ENCODE measurements around the gene RNF115.

Gene RNF115

DNA sequence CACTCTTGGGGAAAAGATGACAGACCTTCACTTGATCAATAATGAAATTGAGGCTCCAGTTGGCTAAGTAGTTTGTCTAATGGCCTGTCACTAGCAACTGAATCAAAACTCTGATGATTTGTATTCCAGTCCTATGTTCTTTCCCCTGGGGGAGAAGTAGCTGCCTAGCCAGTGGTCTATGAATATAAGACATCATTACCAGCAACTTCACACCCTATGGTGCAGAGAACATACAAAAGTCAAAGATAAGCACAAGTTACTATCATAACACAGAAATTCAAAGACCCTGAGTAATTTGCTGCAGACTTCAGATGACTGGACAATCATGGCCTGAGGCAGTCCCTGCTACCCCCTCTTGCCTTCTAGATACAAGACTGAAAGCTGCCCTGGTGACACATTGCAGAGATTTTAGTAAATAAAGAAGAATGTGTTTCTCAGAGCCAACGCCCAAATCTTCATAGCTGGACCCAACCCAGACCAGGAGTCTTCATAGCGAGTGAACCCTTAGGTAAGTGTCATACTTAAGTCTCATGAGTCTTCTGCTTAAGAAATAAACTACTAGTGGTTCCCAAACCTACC, 117.7 kb downstream of the RNF115 start:
- DNase-seq (ENCODE audit: low spot score), result no peak
- in situ Hi-C loops (cut with MboI; ENCODE audit: low sequenced_read_pairs, unreplicated experiment), result no loop called here
- no peak for TF ChIP-seq CTCF (IDR thresholded peaks at IDR 0.05; ENCODE audit: borderline replicate concordance, control extremely low read depth, extremely low read depth, insufficient read depth, missing control alignments)

- in situ Hi-C loops (cut with MboI; ENCODE audit: low sequenced_read_pairs, unreplicated experiment), result no loop called here
- DNase-seq (ENCODE audit: low spot score), result no peak
- no peak for TF ChIP-seq CTCF (IDR thresholded peaks at IDR 0.05; ENCODE audit: borderline replicate concordance, control extremely low read depth, extremely low read depth, insufficient read depth, missing control alignments)
Observed at GRCh38 chr1:145705622-145706021, 118.3 kb downstream of the RNF115 start.

DNA sequence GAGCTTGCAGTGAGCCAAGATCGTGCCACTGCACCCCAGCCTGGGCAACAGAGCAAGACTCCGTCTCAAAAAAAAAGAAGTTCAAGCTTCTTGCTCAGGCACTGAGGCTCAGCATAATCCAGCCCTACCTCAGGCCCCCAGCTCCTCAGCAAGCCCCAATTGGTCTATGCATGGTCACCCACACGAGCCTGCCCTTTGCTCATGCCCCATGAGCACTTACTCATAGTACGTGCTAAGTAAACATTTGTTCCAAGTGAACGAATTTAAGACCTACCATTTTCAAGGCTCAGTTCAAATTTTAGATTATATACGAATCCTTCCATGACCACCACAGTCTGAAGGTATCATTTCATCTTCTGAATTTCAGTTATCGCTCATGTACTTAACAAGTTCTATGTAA, 121.1 kb downstream of the RNF115 start:
- DNase-seq (ENCODE audit: low spot score), result no peak
- in situ Hi-C loops (cut with MboI; ENCODE audit: low sequenced_read_pairs, unreplicated experiment), result no loop called here
- TF ChIP-seq CTCF (IDR thresholded peaks at IDR 0.05; ENCODE audit: borderline replicate concordance, control extremely low read depth, extremely low read depth, insufficient read depth, missing control alignments), result no peak

DNA sequence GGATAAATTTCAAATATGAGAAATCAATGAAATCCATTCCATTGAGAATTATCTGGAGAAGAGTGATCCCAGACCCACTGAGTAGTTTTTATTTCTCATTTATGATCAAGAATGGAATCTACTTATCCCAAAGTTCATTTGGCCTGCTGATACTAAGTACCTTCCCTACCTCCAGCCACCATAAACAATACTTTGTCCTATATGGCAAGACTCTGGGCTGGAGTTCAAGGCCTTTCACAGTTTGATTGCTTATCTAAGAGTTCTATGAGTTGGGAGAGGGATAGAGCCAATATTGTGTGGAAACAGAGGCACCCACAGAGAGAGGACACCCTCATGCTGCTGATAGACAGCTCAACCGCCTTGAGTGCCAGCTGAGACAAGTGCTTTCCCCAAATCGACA, 121.8 kb downstream of the RNF115 start:
- in situ Hi-C loops (cut with MboI; ENCODE audit: low sequenced_read_pairs, unreplicated experiment), result no loop called here
- TF ChIP-seq CTCF (IDR thresholded peaks at IDR 0.05; ENCODE audit: borderline replicate concordance, control extremely low read depth, extremely low read depth, insufficient read depth, missing control alignments), result no peak
- no peak for DNase-seq (ENCODE audit: low spot score)

DNA sequence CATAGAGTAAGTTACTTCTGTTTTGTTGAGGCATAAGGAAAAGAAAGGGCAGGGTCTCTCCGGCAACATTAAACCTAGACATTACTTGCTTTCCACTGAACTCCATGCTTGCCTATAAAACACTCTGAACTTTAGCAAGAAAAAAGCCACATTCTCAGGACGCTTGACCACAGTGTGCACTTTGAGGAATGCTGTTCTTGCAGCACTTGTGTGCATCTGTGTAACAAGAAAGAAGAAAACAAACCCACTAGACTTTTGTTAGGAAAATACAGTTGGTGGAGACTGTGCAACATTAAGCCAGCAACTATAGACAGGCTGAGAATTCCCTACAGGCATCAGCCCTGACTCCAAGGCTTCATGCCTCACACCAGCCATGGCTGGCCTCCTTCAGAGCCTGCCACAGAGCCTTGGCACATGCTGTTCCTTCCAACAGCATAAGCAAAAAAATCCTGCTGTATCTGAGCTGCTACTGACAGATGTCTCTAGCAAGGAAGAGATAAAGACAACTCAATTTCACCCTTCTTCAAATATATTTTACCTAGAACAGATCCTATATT, 122.5 kb downstream of the RNF115 start:
- DNase-seq (ENCODE audit: low spot score), result no peak
- no peak for TF ChIP-seq CTCF (IDR thresholded peaks at IDR 0.05; ENCODE audit: borderline replicate concordance, control extremely low read depth, extremely low read depth, insufficient read depth, missing control alignments)
- in situ Hi-C loops (cut with MboI; ENCODE audit: low sequenced_read_pairs, unreplicated experiment), result no loop called here

DNA sequence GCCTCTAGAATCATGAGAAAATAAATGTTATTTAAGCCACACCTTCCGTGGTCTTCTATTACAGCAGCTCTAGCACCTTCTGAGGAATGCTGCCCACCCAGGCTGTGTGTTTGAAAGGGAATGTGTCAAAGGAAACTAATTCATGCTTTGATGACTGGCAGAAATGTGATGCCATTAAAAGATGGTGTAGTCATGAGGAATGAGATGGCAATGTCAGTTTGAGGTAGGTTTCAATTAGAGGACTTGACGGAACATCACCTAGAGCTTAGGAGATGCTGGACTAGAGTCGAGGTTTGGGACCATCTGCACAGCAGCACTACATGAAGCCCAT, 127.3 kb downstream of the RNF115 start:
- in situ Hi-C loops (cut with MboI; ENCODE audit: low sequenced_read_pairs, unreplicated experiment), result no loop called here
- DNase-seq (ENCODE audit: low spot score), result no peak
- no peak for TF ChIP-seq CTCF (IDR thresholded peaks at IDR 0.05; ENCODE audit: borderline replicate concordance, control extremely low read depth, extremely low read depth, insufficient read depth, missing control alignments)

Data from GM13976 (cell line).